ENCODE results near the gene KRT9.
"Not testable (repeated sequence)": the region's sequence is repeated elsewhere in the genome, so short reads cannot be mapped to it uniquely, and the experiment has no call there.

GRCh38 chr17:41542786-41543185 is 29.1 kb downstream of the KRT9 start:
- TF ChIP-seq EZH2 (IDR thresholded peaks at IDR 0.05; ENCODE audit: low read length, missing control alignments); CTCF (conservative IDR thresholded peaks at IDR 0.05 in 1 of 2, IDR thresholded peaks at IDR 0.05 in 1 of 2; ENCODE audit: low read depth in 1 of 2, low read length in 2 of 2): not testable (repeated sequence)
